HL-60/S4 (cell line): ENCODE measurements around the gene PRKCH.

ENCODE experiments used
- in situ Hi-C: fragments of 300-500 bp; cut with MboI; formaldehyde crosslinking; loops from 2 replicates; pipeline ENCODE4 v1.14.3; 2022; ENCODE audit warnings: low sequenced_read_pairs

PRKCH gene

DNA sequence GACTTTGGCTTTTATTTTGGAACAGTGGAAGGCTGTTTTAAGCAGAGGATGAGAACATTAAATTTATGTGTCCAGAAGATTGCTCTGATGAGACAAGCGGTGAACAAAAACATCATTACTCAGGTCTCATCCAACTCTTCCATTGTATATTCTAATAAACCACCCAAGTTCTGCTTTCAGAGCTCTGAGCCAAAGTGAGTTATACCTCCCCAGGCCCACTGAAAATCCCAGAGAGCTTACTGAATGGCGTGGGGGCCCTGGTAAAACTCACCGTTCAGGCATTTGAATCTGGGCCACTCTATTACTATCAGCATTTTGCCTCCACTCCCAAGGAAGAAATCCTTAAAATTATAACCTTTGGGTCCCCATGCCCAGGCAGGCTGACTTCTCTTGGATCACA is 251.9 kb downstream of the PRKCH start:
- in situ Hi-C loops = no loop called here

DNA sequence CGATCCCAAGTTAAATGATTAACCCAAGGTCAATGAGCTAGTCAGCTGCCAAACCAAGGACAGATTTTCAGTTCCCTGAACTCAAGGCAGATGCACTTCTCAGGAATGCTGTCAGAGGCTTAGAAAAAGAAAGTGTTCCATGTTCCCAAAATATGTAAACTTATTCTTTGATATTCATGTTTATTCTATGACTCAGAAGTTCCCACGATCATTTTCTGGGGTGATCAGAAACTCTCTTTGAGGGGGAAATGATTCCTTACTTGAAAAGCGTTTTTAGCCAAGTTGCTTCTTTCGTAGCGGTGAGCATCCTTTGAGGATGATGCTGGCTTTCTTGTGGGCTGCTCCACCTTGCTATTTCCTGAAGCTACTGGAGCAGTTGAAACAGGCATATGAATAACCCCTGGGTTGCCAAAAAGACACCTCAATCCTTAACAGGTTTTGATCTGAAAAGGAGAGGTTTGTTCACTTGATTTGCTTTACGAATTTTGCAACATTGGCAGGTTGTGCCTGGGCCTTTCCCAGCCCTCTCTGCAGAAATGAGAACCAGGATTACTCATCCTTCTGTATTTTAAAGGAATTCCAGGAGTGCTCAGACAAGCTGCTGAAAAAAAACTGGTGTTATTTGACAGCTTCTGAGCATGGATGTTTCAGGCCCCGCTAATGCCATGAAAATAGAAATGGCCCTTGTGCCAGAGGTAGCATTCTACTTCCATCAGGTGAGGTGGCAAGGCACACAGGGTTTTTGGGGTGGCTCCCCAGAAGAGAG is 252.6 kb downstream of the PRKCH start:
- in situ Hi-C loops = no loop called here

DNA sequence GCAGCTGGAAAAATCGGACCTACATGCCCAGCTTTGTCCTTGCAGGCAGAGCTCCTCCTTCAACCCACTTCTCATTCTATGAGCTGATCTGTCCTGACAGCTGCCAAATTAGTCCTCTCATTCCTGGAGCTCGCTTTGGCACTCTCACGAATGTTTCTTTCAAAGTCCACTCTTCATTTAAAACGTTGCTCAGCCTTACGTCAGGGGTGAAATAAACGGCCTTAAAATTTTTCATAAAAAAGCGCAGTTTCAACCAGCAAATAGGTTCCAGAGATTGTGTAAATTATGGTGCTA is 253.1 kb downstream of the PRKCH start:
- in situ Hi-C loops = no loop called here

DNA sequence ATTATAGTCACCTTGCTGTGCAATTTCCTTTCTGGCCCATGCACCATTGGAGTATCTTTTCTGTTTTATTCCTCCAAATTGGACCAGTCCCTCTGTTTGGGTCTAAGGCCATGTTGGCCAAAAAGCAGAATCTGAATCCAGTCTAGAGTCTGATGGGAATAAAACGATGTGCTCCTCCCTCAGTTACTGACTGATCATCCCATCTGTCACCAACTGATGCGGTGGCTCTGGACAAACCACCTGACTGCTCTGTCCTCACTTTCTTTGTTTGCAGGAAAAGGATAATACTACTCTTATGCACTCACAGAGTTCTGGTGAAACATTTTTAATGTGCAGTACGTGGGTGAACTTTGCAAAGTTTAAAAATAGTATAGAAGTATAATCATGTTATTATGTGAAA is 253.7 kb downstream of the PRKCH start:
- in situ Hi-C loops = no loop called here

DNA sequence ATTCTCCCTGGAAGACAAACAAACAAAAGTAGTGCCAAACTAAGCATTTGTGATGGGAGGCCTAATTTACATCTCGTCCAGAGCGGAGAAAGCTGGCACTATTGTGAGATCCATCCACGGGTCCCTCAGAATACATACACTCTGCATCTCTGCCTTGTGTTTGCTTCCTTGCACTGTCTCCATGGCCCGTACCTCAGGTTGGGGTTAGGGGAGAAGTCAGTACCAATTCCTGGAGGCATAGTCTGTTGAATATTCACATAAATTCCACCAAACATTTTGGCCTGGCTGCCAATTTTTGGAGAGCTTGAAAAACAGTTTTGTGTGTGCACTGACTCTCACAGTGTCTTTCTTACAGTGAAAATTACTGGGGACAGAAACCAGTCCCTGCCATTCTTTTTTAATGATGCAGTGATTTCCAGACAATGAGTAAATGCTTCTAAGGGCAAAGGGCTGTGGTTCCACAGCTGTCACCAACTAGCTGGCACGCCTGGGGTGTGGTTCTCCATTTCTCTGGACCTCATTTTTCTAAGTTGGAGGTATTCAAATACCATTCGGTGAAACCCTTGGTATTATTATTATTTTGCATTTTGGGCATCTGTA is 254.3 kb downstream of the PRKCH start:
- in situ Hi-C loops = no loop called here

DNA sequence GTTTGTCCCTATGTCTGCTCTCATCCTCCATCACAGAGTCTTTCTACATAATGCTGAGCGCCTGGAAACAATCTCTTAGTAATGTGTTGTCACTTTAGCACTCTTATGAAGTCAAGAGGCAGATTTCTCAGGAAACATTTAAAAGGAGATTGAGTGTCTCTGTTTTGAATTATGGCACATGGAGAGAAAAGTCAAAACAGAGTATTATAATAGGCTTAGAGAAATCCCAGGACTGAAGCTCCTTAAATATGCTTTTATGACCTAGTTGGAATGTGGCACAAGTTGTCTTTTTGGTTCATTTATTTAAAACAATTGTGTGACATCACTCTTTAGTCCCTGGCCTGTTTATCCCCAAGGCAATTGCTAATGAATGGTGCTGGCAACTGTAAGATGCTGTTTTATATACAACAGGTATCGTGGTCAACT is 256.1 kb downstream of the PRKCH start:
- in situ Hi-C loops = no loop called here

DNA sequence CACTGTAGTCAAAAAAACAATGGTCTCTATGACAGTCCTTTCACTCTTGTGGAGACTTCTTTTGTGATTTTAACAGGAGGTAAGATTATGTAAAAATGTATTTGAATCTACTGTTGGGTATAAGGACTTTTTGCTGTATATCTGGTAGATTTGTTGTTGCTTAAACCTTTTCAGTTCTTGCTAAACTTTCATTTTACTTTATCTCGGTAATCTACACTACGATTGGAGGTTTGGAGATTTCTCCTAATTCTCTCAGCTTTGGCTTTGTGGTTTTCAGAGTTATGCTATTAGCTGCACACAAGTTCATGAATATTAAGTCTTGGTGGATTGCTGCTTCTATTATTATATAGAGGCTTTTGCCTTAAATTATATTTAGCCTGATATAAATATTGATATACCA is 257.4 kb downstream of the PRKCH start:
- in situ Hi-C loops = no loop called here

DNA sequence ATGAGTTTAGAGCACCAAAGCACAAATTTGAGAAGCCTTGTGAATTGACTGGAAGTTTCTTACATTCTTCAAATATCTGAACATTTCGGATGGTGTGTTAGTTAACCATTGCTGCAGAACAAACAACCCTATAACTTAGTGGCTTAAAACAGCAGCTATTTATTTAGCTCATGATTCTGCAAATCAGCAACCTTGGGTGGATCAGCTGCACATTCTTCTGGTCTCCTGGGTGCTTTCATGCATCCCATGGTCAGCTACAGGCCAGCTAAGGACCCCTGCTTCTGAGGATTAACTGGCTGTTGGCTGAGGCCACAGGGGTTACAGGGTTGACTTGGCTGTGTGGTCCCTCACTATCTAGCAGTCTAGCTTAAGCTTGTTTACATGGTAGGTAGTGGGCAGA is 260.0 kb downstream of the PRKCH start:
- in situ Hi-C loops = no loop called here

DNA sequence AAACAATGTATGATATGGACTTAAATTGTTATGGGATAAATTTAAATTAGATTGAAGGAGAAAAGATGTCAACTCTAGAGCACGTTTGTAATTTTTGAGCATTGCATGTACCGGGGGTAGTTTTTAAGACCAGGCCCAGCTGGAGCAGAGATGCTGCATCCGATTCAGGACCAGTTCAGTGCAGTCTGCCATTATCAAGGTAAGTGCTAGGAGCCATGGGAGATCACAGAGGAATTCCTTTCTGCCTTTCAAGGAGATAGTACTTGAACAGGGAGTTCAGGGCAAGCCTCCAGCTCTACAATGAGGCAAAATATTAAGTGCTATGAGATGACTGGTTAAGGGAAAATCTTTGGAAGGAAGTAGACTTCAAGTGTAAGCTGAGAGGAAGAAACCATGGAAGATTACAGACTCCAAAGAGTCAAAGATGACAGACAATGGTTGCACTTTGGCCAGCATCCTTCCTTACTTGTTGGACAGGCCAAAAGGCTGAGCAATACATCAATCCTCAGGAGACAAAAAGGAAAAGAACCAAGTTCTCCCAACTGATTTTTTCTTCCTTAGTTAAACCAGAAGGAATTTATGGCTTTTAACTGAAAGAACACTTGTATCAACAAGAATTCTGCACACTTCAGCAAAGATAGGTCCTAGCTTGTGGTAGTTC is 260.7 kb downstream of the PRKCH start:
- in situ Hi-C loops = no loop called here

DNA sequence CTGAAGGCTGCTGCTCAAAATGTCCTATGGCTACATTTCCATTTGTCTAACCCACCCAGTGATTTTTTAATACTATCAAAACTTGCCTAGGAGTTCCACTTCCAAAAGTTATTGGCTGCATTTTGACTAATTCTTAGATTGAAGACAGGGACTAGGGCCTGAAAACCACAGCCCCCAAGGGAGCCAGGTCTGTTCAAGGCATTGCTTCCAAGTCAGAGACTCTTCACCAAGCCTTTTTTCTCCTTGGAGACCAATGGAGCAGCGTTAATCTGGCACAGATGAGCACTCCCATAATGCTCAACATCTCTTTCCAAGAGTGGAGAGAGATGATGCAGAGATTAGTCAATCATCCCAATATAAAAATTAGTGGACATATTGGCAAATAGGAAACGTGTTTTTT is 261.4 kb downstream of the PRKCH start:
- in situ Hi-C loops = no loop called here

DNA sequence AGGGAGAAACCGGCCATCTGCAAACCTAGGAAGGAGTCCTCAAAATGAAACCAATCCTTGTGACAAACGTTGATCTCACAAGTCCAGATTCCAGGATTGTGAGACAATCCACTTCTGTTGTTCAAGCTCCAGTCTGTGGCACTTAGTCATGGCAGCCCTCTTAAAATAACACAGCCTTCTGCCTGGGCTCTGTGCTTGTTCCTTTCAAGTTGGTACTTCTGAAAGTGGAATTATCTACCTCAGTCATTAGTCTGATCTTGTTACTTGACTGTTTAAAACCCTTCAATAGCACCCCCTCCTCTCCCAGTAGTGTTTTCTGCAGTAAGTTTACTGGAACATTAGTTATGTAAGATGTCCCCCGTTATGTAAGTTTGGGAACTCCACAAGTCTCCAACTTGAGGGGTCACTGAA is 263.0 kb downstream of the PRKCH start:
- in situ Hi-C loops = no loop called here

DNA sequence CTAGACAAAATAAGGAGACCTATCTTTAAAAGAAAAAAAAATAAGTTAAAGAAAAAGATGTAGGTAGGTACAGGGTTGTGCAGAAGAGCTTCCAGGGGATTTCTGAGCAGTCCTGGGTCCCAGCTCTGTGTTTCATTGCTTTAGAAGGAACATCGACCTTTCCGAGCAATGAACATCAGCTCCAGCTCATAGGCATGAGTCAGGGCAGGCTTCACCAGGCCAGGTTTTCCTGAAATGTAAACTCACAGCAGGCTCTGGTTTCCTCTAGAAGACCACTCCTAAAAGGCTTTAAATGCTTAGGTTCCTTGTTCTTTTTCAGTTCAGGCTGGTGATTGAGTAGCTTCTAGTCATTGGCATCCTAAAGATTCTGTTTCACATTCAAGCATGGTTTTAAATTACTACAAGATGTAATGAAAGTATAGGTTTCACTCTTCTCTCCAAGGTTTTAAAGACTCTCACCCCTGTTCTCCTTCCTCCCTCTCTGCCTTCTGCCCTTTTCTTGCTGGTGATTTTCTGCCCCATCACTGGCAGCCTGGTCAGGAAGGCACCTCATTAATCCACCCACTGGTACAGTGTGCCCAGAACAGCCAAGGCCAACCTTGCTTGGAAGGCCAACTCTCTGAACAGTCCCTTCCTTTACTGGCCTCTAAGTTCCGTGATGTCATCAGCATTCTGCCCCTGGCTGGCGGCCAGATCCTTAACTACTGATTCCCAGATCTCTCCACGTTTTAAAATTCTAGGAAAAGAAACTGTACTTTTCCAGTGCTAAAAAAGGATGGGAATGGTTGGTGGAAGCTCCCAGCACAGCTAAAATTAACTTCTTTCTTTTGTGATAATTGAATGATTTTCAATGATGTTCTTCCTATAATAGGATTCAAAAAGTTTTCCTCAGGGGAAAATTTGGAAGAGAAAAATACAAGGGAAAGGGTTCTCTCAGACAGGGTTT is 264.5 kb downstream of the PRKCH start:
- in situ Hi-C loops = no loop called here

DNA sequence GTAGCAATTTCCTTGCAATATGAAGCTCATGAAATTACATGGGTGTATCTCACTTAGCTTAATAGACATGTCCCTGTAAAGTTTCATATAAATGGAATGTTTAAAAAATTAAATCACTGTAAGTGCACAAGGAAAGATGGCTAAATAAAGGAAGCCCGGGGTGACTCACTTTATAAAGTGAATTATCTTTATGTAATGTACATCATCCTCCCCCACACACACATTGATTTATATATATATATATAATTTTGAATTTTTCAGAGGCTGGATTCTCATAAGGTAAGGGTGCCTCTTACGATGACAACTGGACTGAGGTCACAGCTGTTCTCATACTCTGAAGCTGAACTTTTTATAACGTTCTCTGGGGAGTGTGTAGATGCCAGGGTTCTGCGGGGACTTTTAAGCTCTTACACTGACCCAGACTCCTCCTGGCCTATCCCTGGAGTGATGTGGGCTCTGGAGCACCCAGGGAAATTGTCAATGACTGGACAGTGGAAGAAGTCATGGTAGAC is 265.2 kb downstream of the PRKCH start:
- in situ Hi-C loops = no loop called here

DNA sequence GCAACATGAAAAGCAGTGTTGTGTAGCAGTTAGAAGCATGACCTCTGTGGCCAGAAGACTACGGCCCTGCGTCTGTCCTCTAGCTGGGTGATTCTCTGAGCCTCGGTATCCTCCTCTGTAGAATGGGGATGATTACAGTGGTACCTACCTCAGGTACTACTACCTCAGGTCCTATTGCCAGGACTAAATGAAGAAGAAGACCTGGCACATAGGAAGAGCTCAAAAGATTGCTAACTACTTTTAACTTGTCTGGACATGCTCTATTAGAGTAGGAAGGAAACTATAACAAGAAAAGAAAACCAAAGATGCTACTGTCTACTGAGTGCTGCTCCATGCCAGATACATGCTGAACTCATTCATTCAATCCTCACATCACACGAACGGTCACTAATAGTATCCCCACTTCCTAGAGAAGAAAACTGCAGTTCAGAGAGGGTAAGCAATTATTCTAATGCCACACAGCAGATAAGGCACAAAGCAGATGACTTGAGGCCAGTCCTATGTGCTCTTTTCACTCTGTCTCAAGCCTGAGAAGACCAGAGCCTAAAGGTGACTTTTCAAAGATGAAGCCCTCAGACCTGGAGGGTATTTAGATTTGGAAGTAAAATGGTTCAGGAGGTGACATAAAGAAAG is 265.8 kb downstream of the PRKCH start:
- in situ Hi-C loops = no loop called here

DNA sequence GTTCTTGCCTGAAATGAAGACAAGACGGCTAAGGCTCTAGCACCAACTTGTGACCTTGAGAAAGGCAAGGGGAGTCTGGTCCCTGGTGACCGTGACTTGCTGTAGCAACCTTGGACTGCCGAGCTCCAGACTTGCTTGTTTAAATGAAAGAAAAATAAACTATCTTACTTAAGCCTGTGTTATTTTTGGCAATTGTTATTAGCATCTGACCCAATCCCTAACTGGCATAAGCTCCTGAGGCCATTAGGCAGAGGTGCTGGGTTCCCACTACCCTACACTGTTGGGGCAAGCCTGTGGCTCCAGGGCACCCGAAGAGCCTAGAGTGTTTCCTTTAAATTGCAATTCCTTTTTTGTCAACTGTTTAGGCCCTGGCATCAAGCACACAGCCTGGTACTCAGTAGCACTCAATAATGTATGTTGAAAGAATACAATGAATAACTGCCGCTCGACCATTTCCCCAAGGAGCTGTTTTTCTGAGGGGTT is 267.1 kb downstream of the PRKCH start:
- in situ Hi-C loops = no loop called here

DNA sequence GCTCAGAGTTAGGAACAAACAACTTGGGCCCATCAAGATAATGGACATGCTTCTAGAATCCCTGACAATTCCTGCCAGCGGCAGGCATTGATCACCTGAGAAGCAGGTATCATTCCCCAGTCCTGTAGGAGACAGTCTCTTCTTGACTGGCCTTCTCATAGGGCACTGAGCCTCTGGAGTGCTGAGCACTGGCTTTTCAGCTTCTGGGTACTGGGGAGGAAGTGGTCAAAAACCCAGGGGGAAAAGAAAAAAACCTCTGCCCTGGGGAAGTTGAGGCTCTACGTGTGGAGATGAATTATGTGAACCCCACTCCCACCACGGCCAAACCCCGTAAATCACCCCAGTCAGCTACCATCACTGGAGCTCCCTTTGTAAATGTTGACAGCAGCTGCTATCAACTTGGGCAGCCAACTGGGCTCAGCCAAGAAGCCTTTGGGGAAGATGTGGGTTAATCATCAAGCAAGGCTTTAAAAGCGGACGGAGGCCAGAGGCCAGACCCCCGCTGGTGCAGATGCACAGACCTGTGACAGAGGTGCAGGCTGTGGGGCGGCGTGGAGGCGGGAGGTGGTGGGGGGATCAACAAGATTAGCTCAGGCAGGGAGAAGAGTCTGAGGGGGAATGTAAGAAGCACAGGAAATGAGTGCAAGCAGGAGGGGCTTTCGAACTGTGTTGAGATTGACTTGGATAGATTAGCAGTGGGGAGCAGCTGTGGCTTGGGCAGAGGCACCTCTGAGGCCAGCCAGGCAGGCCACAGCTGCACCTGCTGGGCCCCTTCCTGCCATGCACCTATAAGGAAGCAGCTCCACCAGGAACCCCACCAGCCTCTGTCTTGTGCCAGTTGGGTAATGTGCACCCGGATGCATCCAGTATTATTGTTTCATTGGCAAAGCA is 268.6 kb downstream of the PRKCH start:
- in situ Hi-C loops = no loop called here

DNA sequence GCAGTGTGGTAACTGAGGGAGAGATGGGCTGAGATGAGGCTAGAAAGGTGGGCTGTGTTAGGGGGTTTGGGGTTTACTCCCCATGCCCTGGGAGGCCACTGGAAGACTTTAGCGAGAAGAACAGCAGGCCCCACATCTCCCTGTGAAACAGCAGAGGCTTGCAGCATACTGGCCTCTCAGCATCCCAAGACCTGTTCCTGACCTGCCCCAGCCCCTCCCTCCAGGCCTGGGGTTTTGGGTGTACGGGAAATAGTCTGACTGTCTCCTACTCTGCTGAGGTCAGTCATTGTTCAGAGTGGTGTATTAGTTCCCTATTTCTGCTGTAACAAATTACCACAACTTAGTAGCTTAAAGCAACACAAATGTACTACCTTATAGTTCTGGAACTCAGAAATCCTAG is 270.5 kb downstream of the PRKCH start:
- in situ Hi-C loops = no loop called here

DNA sequence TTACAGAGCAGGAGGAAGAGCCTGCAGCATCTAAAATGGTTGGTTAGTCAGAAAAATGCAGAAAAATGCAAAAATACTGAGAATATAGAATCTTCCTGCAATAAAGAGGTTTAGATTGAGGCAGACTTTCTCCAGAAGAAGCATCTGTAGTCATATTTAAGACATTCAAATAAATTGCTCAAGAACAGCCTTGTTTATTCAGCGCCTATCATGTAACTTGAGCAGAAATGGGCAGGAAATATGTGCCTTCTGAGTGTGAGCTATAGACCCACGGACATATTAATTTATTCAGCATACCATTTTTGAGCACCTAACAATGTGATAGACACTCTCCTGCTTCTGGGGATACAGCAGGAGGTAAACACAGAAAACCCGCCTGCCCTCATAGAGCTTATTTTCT is 272.0 kb downstream of the PRKCH start:
- in situ Hi-C loops = no loop called here

DNA sequence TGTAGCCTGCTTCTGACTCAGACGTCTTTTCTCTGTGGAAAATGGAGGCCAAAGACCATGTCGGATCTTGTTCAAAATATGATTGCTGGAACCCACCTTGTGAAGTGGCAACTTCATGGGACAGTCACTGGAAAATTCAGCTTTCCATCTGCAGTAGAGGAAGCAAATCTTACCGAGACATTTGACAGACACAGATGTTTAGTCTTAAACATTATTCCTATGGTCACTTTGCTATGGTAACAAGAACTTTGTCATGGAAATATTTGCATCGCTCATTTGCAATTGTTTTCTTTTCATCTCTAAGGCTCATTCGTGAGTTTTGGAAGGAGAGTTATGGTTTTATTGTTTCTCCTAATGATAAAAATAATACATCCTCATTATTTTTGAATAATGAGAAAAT is 275.6 kb downstream of the PRKCH start:
- in situ Hi-C loops = no loop called here

DNA sequence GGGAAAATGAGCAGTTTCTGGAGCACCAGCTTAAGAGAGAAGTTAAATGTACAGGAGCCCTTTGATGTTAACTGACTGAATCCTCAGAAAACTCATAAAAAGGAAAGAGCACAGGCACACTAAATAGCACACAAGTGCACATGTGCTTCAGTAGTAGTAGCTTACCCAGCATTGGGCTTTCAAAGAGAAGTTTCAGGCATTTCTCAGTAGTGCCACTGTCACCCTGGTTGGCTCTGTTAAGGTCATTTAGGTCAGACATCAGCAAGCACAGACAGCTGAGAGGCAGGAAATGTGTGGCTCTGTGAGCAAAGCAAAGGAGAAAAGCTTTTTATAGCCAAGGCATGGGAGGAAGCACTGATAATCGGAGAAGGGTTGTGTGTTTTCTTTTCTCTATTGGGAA is 277.6 kb downstream of the PRKCH start:
- in situ Hi-C loops = no loop called here
